HG02623 (cell line): ENCODE data around the gene NCBP3.
"Not testable (repeated sequence)": the region's sequence is repeated elsewhere in the genome, so short reads cannot be mapped to it uniquely, and the experiment has no call there.

Experiments
- ATAC-seq: cut with Tn5 transposase; IDR thresholded peaks from one replicate; pipeline ENCODE4 v1.9.1; 2021; ENCODE audit warnings: moderate library complexity; ENCODE audit not compliant: unreplicated experiment

Gene NCBP3

GRCh38 chr17:3848229-3848835 is 2.3 kb upstream of the NCBP3 start:
- no peak for ATAC-seq

GRCh38 chr17:3847165-3847670 is 1.2 kb upstream of the NCBP3 start:
- ATAC-seq = no peak

- no peak for ATAC-seq
These were observed 555 bp upstream of the NCBP3 start for GRCh38 chr17:3846437-3847164.

GRCh38 chr17:3845291-3845620 is 790 bp downstream of the NCBP3 start:
- ATAC-seq = no peak

- not testable (repeated sequence) for ATAC-seq
These were observed 1.5 kb downstream of the NCBP3 start for GRCh38 chr17:3844556-3844955.

GRCh38 chr17:3843935-3844516 is 2.0 kb downstream of the NCBP3 start:
- no peak for ATAC-seq

GRCh38 chr17:3838206-3838605 is 7.8 kb downstream of the NCBP3 start:
- no peak for ATAC-seq

- no peak for ATAC-seq
These were observed 9.5 kb downstream of the NCBP3 start for GRCh38 chr17:3836551-3836950.

- ATAC-seq = no peak
These were observed 10.4 kb downstream of the NCBP3 start for GRCh38 chr17:3835410-3836229.

GRCh38 chr17:3834811-3835210 is 11.2 kb downstream of the NCBP3 start:
- no peak for ATAC-seq

- no peak for ATAC-seq
These were observed 17.2 kb downstream of the NCBP3 start for GRCh38 chr17:3828852-3829232.

- no peak for ATAC-seq
These were observed 17.7 kb downstream of the NCBP3 start for GRCh38 chr17:3828151-3828851.

- ATAC-seq = no peak
These were observed 18.8 kb downstream of the NCBP3 start for GRCh38 chr17:3827124-3827773.

GRCh38 chr17:3826191-3826590 is 19.9 kb downstream of the NCBP3 start:
- ATAC-seq = no peak

GRCh38 chr17:3821101-3821500 is 24.9 kb downstream of the NCBP3 start:
- ATAC-seq = no peak

GRCh38 chr17:3818786-3819185 is 27.3 kb downstream of the NCBP3 start:
- ATAC-seq = no peak

- ATAC-seq = no peak
These were observed 28.0 kb downstream of the NCBP3 start for GRCh38 chr17:3817851-3818605.

GRCh38 chr17:3815925-3816324 is 30.1 kb downstream of the NCBP3 start:
- no peak for ATAC-seq

- ATAC-seq = no peak
These were observed 30.9 kb downstream of the NCBP3 start for GRCh38 chr17:3815122-3815521.

- no peak for ATAC-seq
These were observed 31.7 kb downstream of the NCBP3 start for GRCh38 chr17:3814361-3814760.
